GM12878 (cell line): ENCODE measurements around the gene ARID3B. TPM values are rescaled to one million over a fixed set of nuclear protein-coding genes. Genes with fewer than 3 reads are reported as not detected.

Experiments used
- CTCF ChIP-seq, 3 experiments: IDR thresholded peaks in 2 of 3; conservative IDR thresholded peaks in 1 of 3; 2 replicates each; pipeline ENCODE4 v1.5.1; 2011; ENCODE audit warnings: low read depth in 3 of 3, low read length in 3 of 3, mild to moderate bottlenecking in 3 of 3, control low read depth in 2 of 3, moderate library complexity in 2 of 3, inconsistent platforms in 1 of 3, mixed read lengths in 1 of 3; ENCODE audit not compliant: control insufficient read depth in 2 of 3, insufficient read depth in 1 of 3; ENCODE audit errors: extremely low read depth in 1 of 3
- NFYB ChIP-seq: IDR thresholded peaks from 2 replicates; pipeline ENCODE4 v1.6.1; 2011; ENCODE audit warnings: low read depth, mild to moderate bottlenecking, low read length, improper control_type of control experiment, moderate library complexity; ENCODE audit not compliant: insufficient read depth
- PKNOX1 ChIP-seq: fragments of 450-650 bp; IDR thresholded peaks from 2 replicates; pipeline ENCODE4 v1.6.1; 2016; ENCODE audit warnings: mild to moderate bottlenecking
- PRDM15 ChIP-seq: fragments of 450-650 bp; formaldehyde crosslinking; IDR thresholded peaks from 2 replicates; pipeline ENCODE4 v1.4.0; 2020; ENCODE audit warnings: mild to moderate bottlenecking, moderate library complexity
- SKIL ChIP-seq: fragments of 450-650 bp; IDR thresholded peaks from 2 replicates; pipeline ENCODE4 v1.6.1; 2017; ENCODE audit warnings: mild to moderate bottlenecking, low read depth, inconsistent platforms; ENCODE audit not compliant: poor library complexity, severe bottlenecking
- SMAD1 ChIP-seq: fragments of 450-650 bp; IDR thresholded peaks from 2 replicates; pipeline ENCODE4 v1.6.1; 2018; ENCODE audit warnings: mild to moderate bottlenecking, low read depth; ENCODE audit not compliant: partially characterized antibody
- polyA plus RNA-seq, 11 experiments: library from polyadenylated mRNA; depleted of rRNA in 4 of 11; unstranded in 6 of 11; stranded (reverse) in 5 of 11; fragments of >200 nt; fragmentation: Nextera tagmentation in 4 of 11; fragmentation: Illumina TruSeq in 1 of 11; extraction: Ambion mirVana in 4 of 11; extraction: Trizol in 1 of 11; gene quantifications; 1 replicate in 1 of 11; 2 replicates in 10 of 11; pipeline versions ENCODE4 v1.2.1 to v1.2.3, GENCODE V29; 2011 to 2016; ENCODE audit warnings: inconsistent platforms in 2 of 11, missing spikeins in 2 of 11, low read depth in 1 of 11
- total RNA-seq, 4 experiments: library from RNA; depleted of rRNA in 3 of 4; stranded (reverse); fragments of >200 nt in 3 of 4; fragmentation: Illumina TruSeq in 1 of 4; extraction: Trizol in 1 of 4; gene quantifications; 2 replicates each; pipeline versions ENCODE4 v1.2.1 to v1.2.3, GENCODE V29; 2013 to 2021

Gene ARID3B
- total and polyA plus RNA-seq, 10 of the 15 experiments (the other 5 are each of a cell fraction or from before 2014, with no cell fraction given): 1.1 to 33.4 (median 24.0) TPM

GRCh38 chr15:74621936-74622335 lies 80.9 kb downstream of the ARID3B start (continued):
- TF ChIP-seq CTCF (IDR thresholded peaks at IDR 0.05 in 2 of 3, conservative IDR thresholded peaks at IDR 0.05 in 1 of 3; ENCODE audit: control insufficient read depth in 2 of 3, extremely low read depth in 1 of 3, insufficient read depth in 1 of 3, low read depth in 3 of 3, low read length in 3 of 3): no peak
- no peak for TF ChIP-seq SKIL
- TF ChIP-seq PRDM15 (CRISPR knock-in tag): no peak
- TF ChIP-seq SMAD1: no peak
- peak; percentile 83 for TF ChIP-seq PKNOX1
- 0 out of 2 replicates have a peak, but pooled peaks have one; percentile 18 for TF ChIP-seq NFYB
